Activated CD4-positive, alpha-beta T cell treated with anti-CD3 and anti-CD28 coated beads, Interleukin-2, amount 50 U/mL, for 1 hour (primary cell): ENCODE measurements around the gene FCN1.

Experiments used
- DNase-seq: peaks from one replicate; pipeline ENCODE4 v3.0.0-alpha.2; 2020

The FCN1 gene

GRCh38 chr9:134936346-134937163 lies 18.8 kb upstream of the FCN1 start:
- no peak for DNase-seq

GRCh38 chr9:134935701-134936345 lies 18.1 kb upstream of the FCN1 start:
- no peak for DNase-seq

- no peak for DNase-seq
Measured at GRCh38 chr9:134935056-134935640, 17.4 kb upstream of the FCN1 start.

GRCh38 chr9:134933076-134933659 lies 15.5 kb upstream of the FCN1 start:
- DNase-seq, result no peak

GRCh38 chr9:134932606-134933005 lies 14.9 kb upstream of the FCN1 start:
- DNase-seq, result no peak

- no peak for DNase-seq
Measured at GRCh38 chr9:134932171-134932570, 14.5 kb upstream of the FCN1 start.

GRCh38 chr9:134930398-134930797 lies 12.7 kb upstream of the FCN1 start:
- no peak for DNase-seq

- DNase-seq, result no peak
Measured at GRCh38 chr9:134929193-134930158, 11.8 kb upstream of the FCN1 start.

GRCh38 chr9:134928436-134929192 lies 10.9 kb upstream of the FCN1 start:
- no peak for DNase-seq

- no peak for DNase-seq
Measured at GRCh38 chr9:134925011-134925511, 7.3 kb upstream of the FCN1 start.

- DNase-seq, result no peak
Measured at GRCh38 chr9:134923466-134923865, 5.8 kb upstream of the FCN1 start.

- no peak for DNase-seq
Measured at GRCh38 chr9:134922932-134923240, 5.2 kb upstream of the FCN1 start.

GRCh38 chr9:134922066-134922931 lies 4.6 kb upstream of the FCN1 start:
- DNase-seq, result no peak

- DNase-seq, result no peak
Measured at GRCh38 chr9:134919303-134919702, 1.6 kb upstream of the FCN1 start.

- DNase-seq, result no peak
Measured at GRCh38 chr9:134918646-134919045, 934 bp upstream of the FCN1 start.

- DNase-seq, result no peak
Measured at GRCh38 chr9:134916161-134916665, 1.5 kb downstream of the FCN1 start.

GRCh38 chr9:134915046-134915985 lies 2.4 kb downstream of the FCN1 start:
- DNase-seq, result no peak

GRCh38 chr9:134914501-134914834 lies 3.2 kb downstream of the FCN1 start:
- DNase-seq, result no peak

- no peak for DNase-seq
Measured at GRCh38 chr9:134913713-134914500, 3.8 kb downstream of the FCN1 start.
